Measurements from ENCODE around the gene RAD23B.

The RAD23B gene

DNA sequence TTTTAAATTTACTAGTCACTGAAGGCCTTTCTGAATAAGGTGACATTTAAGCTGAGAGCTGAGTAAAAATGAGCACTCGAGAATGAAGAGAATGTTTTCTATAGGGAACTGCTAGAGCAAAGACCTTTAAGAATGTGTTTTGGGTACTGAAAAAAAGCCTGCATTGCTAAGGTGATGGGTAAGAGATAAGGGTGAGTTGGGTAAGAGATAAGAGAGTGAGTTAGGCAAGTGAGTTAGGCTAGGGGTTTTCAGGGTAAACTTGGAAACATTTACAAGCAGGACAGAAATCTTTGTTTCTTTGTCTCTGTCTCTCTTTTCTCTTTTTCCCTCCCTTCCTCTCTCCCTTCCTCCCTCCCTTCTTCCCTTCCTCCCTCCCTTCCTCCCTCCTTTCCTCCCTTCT is 5.6 kb downstream of the RAD23B start:
- H3K4me1 ChIP-seq: peaks cover 4% of the 10 kb centered on the region
- H3K9me3 ChIP-seq (ENCODE audit: control insufficient read depth, low read length): no peaks in the 10 kb centered on the region

DNA sequence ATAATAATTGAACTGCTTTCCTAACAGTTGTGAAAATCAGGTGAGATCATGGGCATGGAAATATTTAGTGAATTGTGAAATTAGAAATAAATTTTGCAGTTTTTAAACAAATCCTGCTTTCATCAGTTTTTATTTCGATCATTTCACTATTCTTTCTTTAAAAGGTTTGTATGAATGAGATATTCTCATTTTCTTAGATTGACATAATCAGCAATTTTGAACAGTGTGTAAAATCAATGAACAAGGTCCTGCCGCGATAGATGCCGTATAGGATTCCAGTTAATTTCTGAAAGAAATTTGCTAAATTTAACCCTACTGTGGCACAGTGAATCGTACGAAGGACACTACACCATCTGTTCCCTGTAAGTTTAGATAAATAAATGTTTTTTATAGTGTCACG is 7.5 kb downstream of the RAD23B start:
- H3K27me3 ChIP-seq (ENCODE audit: control insufficient read depth, insufficient read depth, low read length): no peaks in the 10 kb centered on the region
- H3K9ac ChIP-seq: no peak overlapping the region
- H2AFZ ChIP-seq: no peak overlapping the region

More for the DNA sequence above, 5.6 kb downstream of the RAD23B start:
- H3K27ac ChIP-seq: no peak overlapping the region
- no peak overlapping the region for H3K4me3 ChIP-seq (ENCODE audit: low read depth, low read length)
- H3K27me3 ChIP-seq (ENCODE audit: control insufficient read depth, insufficient read depth, low read length): no peaks in the 10 kb centered on the region
- peaks cover 47% of the 10 kb centered on the region for H3K79me2 ChIP-seq
- H2AFZ ChIP-seq: no peak overlapping the region
- H3K36me3 ChIP-seq (ENCODE audit: control insufficient read depth, insufficient read depth, low read length): no peaks in the 10 kb centered on the region
- TF ChIP-seq, protein P1, sequence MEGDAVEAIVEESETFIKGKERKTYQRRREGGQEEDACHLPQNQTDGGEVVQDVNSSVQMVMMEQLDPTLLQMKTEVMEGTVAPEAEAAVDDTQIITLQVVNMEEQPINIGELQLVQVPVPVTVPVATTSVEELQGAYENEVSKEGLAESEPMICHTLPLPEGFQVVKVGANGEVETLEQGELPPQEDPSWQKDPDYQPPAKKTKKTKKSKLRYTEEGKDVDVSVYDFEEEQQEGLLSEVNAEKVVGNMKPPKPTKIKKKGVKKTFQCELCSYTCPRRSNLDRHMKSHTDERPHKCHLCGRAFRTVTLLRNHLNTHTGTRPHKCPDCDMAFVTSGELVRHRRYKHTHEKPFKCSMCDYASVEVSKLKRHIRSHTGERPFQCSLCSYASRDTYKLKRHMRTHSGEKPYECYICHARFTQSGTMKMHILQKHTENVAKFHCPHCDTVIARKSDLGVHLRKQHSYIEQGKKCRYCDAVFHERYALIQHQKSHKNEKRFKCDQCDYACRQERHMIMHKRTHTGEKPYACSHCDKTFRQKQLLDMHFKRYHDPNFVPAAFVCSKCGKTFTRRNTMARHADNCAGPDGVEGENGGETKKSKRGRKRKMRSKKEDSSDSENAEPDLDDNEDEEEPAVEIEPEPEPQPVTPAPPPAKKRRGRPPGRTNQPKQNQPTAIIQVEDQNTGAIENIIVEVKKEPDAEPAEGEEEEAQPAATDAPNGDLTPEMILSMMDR (IDR thresholded peaks at IDR 0.05): no peak
- no peak overlapping the region for H3K9ac ChIP-seq
- peak overlapping the region; percentile 18 for H3K4me2 ChIP-seq (ENCODE audit: low read length)

GRCh38 chr9:107292821-107293542 is 9.9 kb downstream of the RAD23B start:
- Histone ChIP-seq H3K36me3 (ENCODE audit: control insufficient read depth, insufficient read depth, low read length) (no peaks in the 10 kb centered on the region), H3K9me3 (ENCODE audit: control insufficient read depth, low read length) (no peaks in the 10 kb centered on the region), H3K79me2 (peaks cover 28% of the 10 kb centered on the region), H3K4me2 (ENCODE audit: low read length) (no peak overlapping the region), H3K4me3 (ENCODE audit: low read depth, low read length) (no peak overlapping the region), H3K27me3 (ENCODE audit: control insufficient read depth, insufficient read depth, low read length) (no peaks in the 10 kb centered on the region), H2AFZ (no peak overlapping the region), H3K4me1 (no peaks in the 10 kb centered on the region), H3K27ac (no peak overlapping the region), H3K9ac (no peak overlapping the region)
- TF ChIP-seq, protein P1 (IDR thresholded peaks at IDR 0.05): no peak

More for the DNA sequence above, 7.5 kb downstream of the RAD23B start:
- TF ChIP-seq, protein P1 (IDR thresholded peaks at IDR 0.05): no peak
- Histone ChIP-seq H3K9me3 (ENCODE audit: control insufficient read depth, low read length) (no peaks in the 10 kb centered on the region), H3K4me3 (ENCODE audit: low read depth, low read length) (no peak overlapping the region), H3K27ac (no peak overlapping the region), H3K4me2 (ENCODE audit: low read length) (no peak overlapping the region), H3K36me3 (ENCODE audit: control insufficient read depth, insufficient read depth, low read length) (no peaks in the 10 kb centered on the region), H3K79me2 (peaks cover 43% of the 10 kb centered on the region), H3K4me1 (peaks cover 4% of the 10 kb centered on the region)

DNA sequence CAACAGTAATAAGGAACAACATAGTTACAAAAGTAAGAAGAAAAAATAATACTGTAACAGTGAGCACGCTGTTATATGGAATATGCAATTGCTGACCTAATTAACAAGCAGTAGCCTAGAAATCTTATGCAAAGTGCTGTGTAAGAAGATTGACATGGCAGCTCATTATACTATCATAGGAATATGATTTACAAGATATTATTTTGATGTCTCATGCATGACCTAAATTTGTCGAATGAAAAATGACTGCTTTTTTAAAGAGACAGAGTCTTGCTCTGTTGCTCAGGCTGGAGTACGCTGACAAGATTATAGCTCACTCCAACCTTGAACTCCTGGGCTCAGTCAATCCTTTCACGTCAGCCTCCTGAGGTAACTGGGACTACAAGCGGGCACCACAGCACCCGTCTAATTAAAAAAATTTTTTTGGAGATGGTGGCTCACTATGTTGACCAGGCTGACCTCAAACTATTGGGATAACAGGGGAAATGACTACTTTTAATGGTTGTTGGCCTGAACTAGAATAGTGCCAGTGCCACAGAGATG is 10.5 kb downstream of the RAD23B start:
- Histone ChIP-seq H3K4me2 (ENCODE audit: low read length) (no peak overlapping the region), H3K27me3 (ENCODE audit: control insufficient read depth, insufficient read depth, low read length) (no peaks in the 10 kb centered on the region), H2AFZ (no peak overlapping the region), H3K4me1 (no peaks in the 10 kb centered on the region), H3K27ac (no peak overlapping the region), H3K4me3 (ENCODE audit: low read depth, low read length) (no peak overlapping the region), H3K79me2 (peaks cover 22% of the 10 kb centered on the region), H3K9ac (no peak overlapping the region), H3K36me3 (ENCODE audit: control insufficient read depth, insufficient read depth, low read length) (no peaks in the 10 kb centered on the region), H3K9me3 (ENCODE audit: control insufficient read depth, low read length) (no peaks in the 10 kb centered on the region)
- TF ChIP-seq, protein P1 (IDR thresholded peaks at IDR 0.05): no peak

DNA sequence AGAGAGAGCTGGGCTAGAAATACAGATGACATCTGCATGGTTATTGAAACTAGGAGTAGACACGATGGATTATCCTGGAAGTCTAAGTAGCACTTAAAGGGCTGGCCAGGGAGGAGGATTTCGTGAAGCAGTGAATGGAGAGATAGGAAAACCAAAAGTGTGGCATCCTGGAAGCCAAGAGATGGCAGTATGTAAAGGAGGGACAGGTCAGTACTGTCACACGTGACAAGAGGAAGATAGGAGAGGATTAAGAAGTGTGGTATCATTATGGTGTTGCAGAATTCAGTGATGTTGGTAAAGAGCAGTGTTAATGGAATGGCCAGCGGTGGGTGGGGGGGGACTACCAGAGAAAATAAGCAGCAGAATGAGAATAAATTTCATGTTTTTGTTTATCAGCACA is 11.7 kb downstream of the RAD23B start:
- TF ChIP-seq, protein P1 (IDR thresholded peaks at IDR 0.05): no peak
- H3K27ac ChIP-seq: no peak overlapping the region
- no peaks in the 10 kb centered on the region for H3K9me3 ChIP-seq (ENCODE audit: control insufficient read depth, low read length)
- H3K27me3 ChIP-seq (ENCODE audit: control insufficient read depth, insufficient read depth, low read length): no peaks in the 10 kb centered on the region
- H3K79me2 ChIP-seq: peaks cover 16% of the 10 kb centered on the region
- H3K4me3 ChIP-seq (ENCODE audit: low read depth, low read length): no peak overlapping the region
- H3K4me1 ChIP-seq: no peaks in the 10 kb centered on the region
- H2AFZ ChIP-seq: no peak overlapping the region
- no peak overlapping the region for H3K9ac ChIP-seq
- no peak overlapping the region for H3K4me2 ChIP-seq (ENCODE audit: low read length)
- H3K36me3 ChIP-seq (ENCODE audit: control insufficient read depth, insufficient read depth, low read length): no peaks in the 10 kb centered on the region

All from parathyroid adenoma (tissue), 2 donors.